ENCODE results near the gene NTHL1. TPM values are rescaled to one million over a fixed set of nuclear protein-coding genes. Genes with fewer than 3 reads are reported as not detected.

NTHL1 gene
- total and polyA plus RNA-seq, 2 donors (not counting 3 experiments of a cell fraction or from before 2014, with no cell fraction given), result 39.8 to 65.8 TPM

DNA sequence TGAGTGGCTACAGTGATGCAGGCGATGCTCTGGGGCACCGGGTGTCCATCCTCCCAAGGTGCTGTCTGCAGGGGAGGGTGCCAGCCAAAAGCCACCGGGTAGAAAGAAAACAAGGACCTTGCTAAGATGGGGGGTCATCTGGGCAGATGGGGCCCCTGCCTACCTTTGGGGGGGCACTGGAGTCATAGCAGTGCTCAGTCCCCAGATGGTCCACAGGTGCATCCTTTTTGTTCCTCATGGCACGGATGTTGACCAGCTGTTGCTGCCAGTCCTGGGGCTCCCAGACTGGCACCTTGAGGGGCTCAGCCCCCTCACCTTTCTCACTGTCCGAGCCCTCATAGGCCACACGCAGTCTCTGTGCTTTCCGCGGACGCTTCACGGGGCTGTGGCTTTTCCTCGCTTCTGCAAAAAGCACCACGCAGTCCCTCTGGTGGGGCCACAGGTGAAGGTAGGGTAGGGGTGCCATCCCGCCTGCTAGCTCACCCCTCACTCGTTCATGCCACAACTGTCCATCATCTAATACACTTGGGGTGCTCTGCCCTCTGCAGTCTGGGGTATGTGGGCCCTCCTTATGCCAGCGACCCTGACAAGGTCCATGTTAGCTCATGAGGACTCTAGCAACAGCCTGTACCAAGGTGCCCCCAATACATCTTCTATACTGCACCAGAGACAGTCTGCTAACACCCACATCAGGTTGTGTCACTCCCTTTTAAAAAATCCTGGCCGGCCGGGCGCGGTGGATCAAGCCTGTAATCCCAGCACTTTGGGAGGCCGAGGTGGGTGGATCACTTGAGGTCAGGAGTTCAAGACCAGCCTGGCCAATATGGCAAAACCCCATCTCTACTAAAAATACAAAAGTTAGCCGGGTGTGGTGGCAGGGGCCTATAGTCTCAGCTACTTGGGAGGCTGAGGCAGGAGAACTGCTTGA is 1.4 kb downstream of the NTHL1 start:
- Histone ChIP-seq H3K4me2 (ENCODE audit: insufficient read depth, low read length) (no peak overlapping the region), H4K20me1 (replicated peaks; ENCODE audit: control insufficient read depth, extremely low read depth, insufficient read depth, low read length) (no peaks in the 10 kb centered on the region), H2AFZ (ENCODE audit: low read depth, low read length) (no peak overlapping the region), H3K4me3 (replicated peaks in 1 of 3; ENCODE audit: insufficient read depth in 1 of 3, low read depth in 1 of 3, low read length in 3 of 3) (peak overlapping the region in 1 of 3 experiments; percentile 82), H3K36me3 (ENCODE audit: control insufficient read depth in 2 of 2, extremely low read depth in 1 of 2, insufficient read depth in 2 of 2, low read length in 2 of 2) (peaks cover 0 to 2% of the 10 kb centered on the region in 2 experiments), H3K27ac (ENCODE audit: insufficient read depth, low read depth, low read length) (no peak overlapping the region), H3K9me3 (replicated peaks; ENCODE audit: control insufficient read depth, insufficient read depth, low read length) (no peaks in the 10 kb centered on the region), H3K79me2 (ENCODE audit: control insufficient read depth, insufficient read depth, low read length) (peaks cover 10% of the 10 kb centered on the region), H3K9ac (replicated peaks; ENCODE audit: extremely low read depth, insufficient read depth, low read length) (no peak overlapping the region), H3K4me1 (ENCODE audit: control insufficient read depth, extremely low read depth, insufficient read depth, low read length) (peaks cover 35% of the 10 kb centered on the region), H3K9me1 (replicated peaks; ENCODE audit: control insufficient read depth, extremely low read depth, insufficient read depth, low read length) (no peaks in the 10 kb centered on the region), H3K27me3 (ENCODE audit: control insufficient read depth in 2 of 2, insufficient read depth in 2 of 2, low read length in 2 of 2) (no peaks in the 10 kb centered on the region)
- DNase-seq (ENCODE audit: low read depth, low spot score), result no peak
- TF ChIP-seq JUN (IDR thresholded peaks at IDR 0.05; ENCODE audit: borderline replicate concordance, insufficient read depth, insufficient read length, low read depth), result no peak
- no peak for TF ChIP-seq POLR2A (IDR thresholded peaks at IDR 0.05; ENCODE audit: low read depth, low read length)
- FAIRE-seq, result no peak
- POLR2A ChIA-PET, result interaction anchor here (1.1 to 2.4 kb wide), 2 partner anchors 81 to 109 kb away, joined by 4 to 7 read pairs; partner anchors contain the start of genes RPS2 and TRAF7
- CTCF ChIA-PET, result interaction anchor here (0.8 to 3.7 kb wide), 6 partner anchors 10 to 94 kb away, joined by 3 to 28 read pairs (median 11); no protein-coding TSS in a partner anchor
- BruUV-seq (replicated peaks), result no TSS peak
- dilution Hi-C loops (cut with MboI; ENCODE audit: extremely low pct_ligation_motif_present, low sequenced_read_pairs) (loop anchor here (25.0 kb wide), 1 partner anchor 116 kb away; the partner anchor contains the start of gene TRAF7), intact Hi-C loops (cut with micrococcal nuclease) (loop anchor here (2.0 kb wide), 1 partner anchor 23 kb away; no protein-coding TSS in a partner anchor)

DNA sequence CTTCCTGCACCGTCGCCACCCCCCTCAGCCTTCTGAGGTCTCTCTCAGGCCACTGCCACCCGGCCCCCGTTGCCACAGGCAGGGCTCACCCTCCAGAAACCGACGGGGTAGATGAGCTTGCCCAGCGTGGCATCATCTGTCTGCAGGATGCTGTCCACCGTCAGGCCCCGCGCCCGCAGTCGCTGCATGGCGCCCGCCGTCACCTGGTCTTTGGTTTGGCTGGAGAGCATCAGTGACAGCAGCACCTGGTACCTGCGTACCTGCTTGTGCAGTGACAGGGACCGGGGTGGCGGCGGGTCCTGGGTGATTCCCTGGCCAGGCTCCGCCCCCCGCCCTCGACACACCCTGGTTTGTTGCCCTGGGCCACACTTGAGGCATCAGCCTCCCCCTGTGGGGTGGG is 3.1 kb downstream of the NTHL1 start:
- Histone ChIP-seq H3K4me2 (ENCODE audit: insufficient read depth, low read length) (no peak overlapping the region), H3K9me3 (replicated peaks; ENCODE audit: control insufficient read depth, insufficient read depth, low read length) (no peaks in the 10 kb centered on the region), H3K9ac (replicated peaks; ENCODE audit: extremely low read depth, insufficient read depth, low read length) (no peak overlapping the region), H3K4me3 (replicated peaks in 1 of 3; ENCODE audit: insufficient read depth in 1 of 3, low read depth in 1 of 3, low read length in 3 of 3) (no peak overlapping the region), H3K27me3 (ENCODE audit: control insufficient read depth in 2 of 2, insufficient read depth in 2 of 2, low read length in 2 of 2) (no peaks in the 10 kb centered on the region), H3K9me1 (replicated peaks; ENCODE audit: control insufficient read depth, extremely low read depth, insufficient read depth, low read length) (no peaks in the 10 kb centered on the region), H3K36me3 (ENCODE audit: control insufficient read depth in 2 of 2, extremely low read depth in 1 of 2, insufficient read depth in 2 of 2, low read length in 2 of 2) (no peaks in the 10 kb centered on the region), H3K27ac (ENCODE audit: insufficient read depth, low read depth, low read length) (peak overlapping the region; percentile 30), H3K4me1 (ENCODE audit: control insufficient read depth, extremely low read depth, insufficient read depth, low read length) (peaks cover 35% of the 10 kb centered on the region), H3K79me2 (ENCODE audit: control insufficient read depth, insufficient read depth, low read length) (peaks cover 10% of the 10 kb centered on the region), H2AFZ (ENCODE audit: low read depth, low read length) (peak overlapping the region; percentile 48), H4K20me1 (replicated peaks; ENCODE audit: control insufficient read depth, extremely low read depth, insufficient read depth, low read length) (no peaks in the 10 kb centered on the region)
- TF ChIP-seq EZH2 (IDR thresholded peaks at IDR 0.05; ENCODE audit: borderline replicate concordance, low read depth, low read length, severe bottlenecking), result no peak
- no peak for TF ChIP-seq MYC (IDR thresholded peaks at IDR 0.05; ENCODE audit: low read depth, low read length)
- no peak for TF ChIP-seq GATA2 (IDR thresholded peaks at IDR 0.05; ENCODE audit: insufficient read depth, insufficient read length, low read depth, low read length)
- TF ChIP-seq, protein P1, sequence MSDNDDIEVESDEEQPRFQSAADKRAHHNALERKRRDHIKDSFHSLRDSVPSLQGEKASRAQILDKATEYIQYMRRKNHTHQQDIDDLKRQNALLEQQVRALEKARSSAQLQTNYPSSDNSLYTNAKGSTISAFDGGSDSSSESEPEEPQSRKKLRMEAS (IDR thresholded peaks at IDR 0.05; ENCODE audit: insufficient read depth, insufficient read length), result no peak
- TF ChIP-seq POLR2AphosphoS5 (IDR thresholded peaks at IDR 0.05; ENCODE audit: insufficient read depth, low read depth, low read length), result no peak
- TF ChIP-seq JUN (IDR thresholded peaks at IDR 0.05; ENCODE audit: borderline replicate concordance, insufficient read depth, insufficient read length, low read depth), result no peak
- ChIA-PET CTCF (interaction anchor here (0.7 to 3.2 kb wide), 6 partner anchors 12 to 96 kb away, joined by 3 to 20 read pairs (median 4); no protein-coding TSS in a partner anchor), POLR2A (interaction anchor here (1.4 to 2.4 kb wide), 2 partner anchors 46 to 110 kb away, joined by 3 to 8 read pairs; partner anchors contain the start of gene TRAF7)
- dilution Hi-C loops (cut with MboI; ENCODE audit: extremely low pct_ligation_motif_present, low sequenced_read_pairs) (loop anchor here (25.0 kb wide), 1 partner anchor 118 kb away; the partner anchor contains the start of gene TRAF7), intact Hi-C loops (cut with micrococcal nuclease) (no loop called here)
- DNase-seq (ENCODE audit: low read depth, low spot score) (no peak), FAIRE-seq (no peak)
- no TSS peak for BruUV-seq (replicated peaks)

Measured in endothelial cell of umbilical vein (primary cell).